ENCODE data around the gene MIDN.
A peak's percentile ranks its signal among the peaks of the same experiment; 100 is the strongest.
"Not testable (repeated sequence)": the region's sequence is repeated elsewhere in the genome, so short reads cannot be mapped to it uniquely, and the experiment has no call there.

Gene MIDN

GRCh38 chr19:1248139-1248785, at the start of gene MIDN:
Gene MIDN, plus strand, starts transcription at chr19:1248583. Its CDS starts 1,714 bp downstream, at chr19:1250297.
- peak; percentile 79 for DNase-seq

- peak; percentile 7 for DNase-seq
These were observed 48.9 kb upstream of the MIDN start for GRCh38 chr19:1199531-1199930.

- DNase-seq = not testable (repeated sequence)
These were observed 47.8 kb upstream of the MIDN start for GRCh38 chr19:1200614-1201013.

- DNase-seq = peak; percentile 97
These were observed 43.0 kb upstream of the MIDN start, which contains the start of gene STK11 for GRCh38 chr19:1205114-1206099. Gene STK11, plus strand, starts transcription at chr19:1205778. Its CDS starts 1,136 bp downstream, at chr19:1206914.

GRCh38 chr19:1206150-1206863, 42.1 kb upstream of the MIDN start:
- no peak for DNase-seq

- DNase-seq = no peak
These were observed 41.4 kb upstream of the MIDN start for GRCh38 chr19:1206864-1207450.

- not testable (repeated sequence) for DNase-seq
These were observed 39.6 kb upstream of the MIDN start for GRCh38 chr19:1208830-1209229.

- no peak for DNase-seq
These were observed 38.2 kb upstream of the MIDN start for GRCh38 chr19:1210227-1210538.

- no peak for DNase-seq
These were observed 36.7 kb upstream of the MIDN start for GRCh38 chr19:1211494-1212234.

GRCh38 chr19:1213391-1214286, 34.7 kb upstream of the MIDN start:
- no peak for DNase-seq

- no peak for DNase-seq
These were observed 34.0 kb upstream of the MIDN start for GRCh38 chr19:1214299-1214861.

GRCh38 chr19:1214862-1215731, 33.3 kb upstream of the MIDN start:
- DNase-seq = no peak

- DNase-seq = no peak
These were observed 31.6 kb upstream of the MIDN start for GRCh38 chr19:1216756-1217155.

GRCh38 chr19:1217366-1217765, 31.0 kb upstream of the MIDN start:
- DNase-seq = no peak

- DNase-seq = no peak
These were observed 29.4 kb upstream of the MIDN start for GRCh38 chr19:1218751-1219567.

GRCh38 chr19:1219786-1220476, 28.5 kb upstream of the MIDN start:
- no peak for DNase-seq

- no peak for DNase-seq
These were observed 27.9 kb upstream of the MIDN start for GRCh38 chr19:1220477-1220930.
